OCI-M1 (cell line): ENCODE measurements around the gene ABLIM2.
A peak's percentile ranks its signal among the peaks of the same experiment; 100 is the strongest.

ENCODE experiments used
- DNase-seq: peaks from one replicate; lab custom pipeline; 2025; lab: John Stamatoyannopoulos, UW

The ABLIM2 gene

DNA sequence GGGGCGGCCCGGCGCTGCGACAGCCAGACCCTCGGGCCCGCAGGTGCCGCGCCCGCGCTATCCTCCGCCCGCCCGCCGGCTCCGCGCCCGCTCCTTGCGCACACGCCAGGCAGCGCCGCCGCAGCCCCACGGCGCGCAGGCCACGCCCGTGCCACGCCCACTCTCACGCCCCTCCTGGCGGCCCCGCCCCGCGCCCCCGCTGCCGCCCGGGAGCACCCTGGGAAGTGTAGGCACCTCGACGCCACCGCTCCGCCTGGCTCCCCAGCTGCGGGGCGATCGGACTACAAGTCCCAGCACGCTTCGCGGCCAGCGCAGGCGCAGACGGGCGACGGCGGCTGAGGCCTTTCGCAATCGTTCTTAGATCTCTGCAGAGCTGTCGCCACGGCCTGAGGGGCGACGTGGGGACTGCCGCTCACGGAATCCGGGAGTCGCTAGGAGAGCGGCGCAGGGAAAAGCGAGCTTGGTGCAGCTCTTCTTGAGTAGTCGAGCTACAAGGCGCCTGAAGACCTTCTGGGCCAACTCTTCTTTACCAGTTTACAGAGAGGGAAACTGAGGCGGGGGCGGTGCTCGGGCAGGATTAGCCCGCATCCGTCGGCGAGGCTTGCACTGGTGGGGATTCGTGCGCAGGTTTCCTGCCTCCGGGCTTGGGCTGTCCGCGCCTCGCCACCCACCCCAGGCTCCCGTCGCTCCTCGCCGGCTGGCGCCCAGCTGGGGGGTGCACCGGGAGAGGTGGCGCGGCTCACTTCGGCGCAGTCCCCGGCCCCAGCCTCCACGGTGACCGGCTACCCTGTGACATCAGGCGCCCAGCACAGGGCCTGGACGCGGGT lies at the start of gene ABLIM2:
Gene ABLIM2, minus strand, starts transcription at position 104 of the 827 bp plus-strand sequence. CDS start 124 bp downstream, outside the sequence.
- peak; percentile 96 for DNase-seq

DNA sequence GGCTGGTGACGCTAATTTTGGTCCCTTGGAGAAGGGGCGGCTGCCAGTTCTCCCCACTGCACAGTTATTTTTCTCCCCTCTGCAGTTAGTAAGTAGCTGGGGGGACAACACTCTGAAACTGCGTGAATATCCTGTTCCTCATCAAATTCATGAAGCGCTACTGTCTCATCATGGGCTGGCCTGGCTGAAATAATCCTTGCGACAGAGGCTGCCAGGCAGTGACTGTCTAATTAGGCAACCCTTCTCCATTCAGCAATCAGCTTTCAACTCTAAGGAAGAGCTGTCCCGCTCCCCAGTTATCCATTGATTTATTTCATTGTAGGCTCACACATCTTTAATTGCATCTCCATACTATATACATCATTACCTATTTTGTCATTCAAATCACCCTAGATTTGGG lies 48.7 kb upstream of the ABLIM2 start:
- DNase-seq, result no peak

DNA sequence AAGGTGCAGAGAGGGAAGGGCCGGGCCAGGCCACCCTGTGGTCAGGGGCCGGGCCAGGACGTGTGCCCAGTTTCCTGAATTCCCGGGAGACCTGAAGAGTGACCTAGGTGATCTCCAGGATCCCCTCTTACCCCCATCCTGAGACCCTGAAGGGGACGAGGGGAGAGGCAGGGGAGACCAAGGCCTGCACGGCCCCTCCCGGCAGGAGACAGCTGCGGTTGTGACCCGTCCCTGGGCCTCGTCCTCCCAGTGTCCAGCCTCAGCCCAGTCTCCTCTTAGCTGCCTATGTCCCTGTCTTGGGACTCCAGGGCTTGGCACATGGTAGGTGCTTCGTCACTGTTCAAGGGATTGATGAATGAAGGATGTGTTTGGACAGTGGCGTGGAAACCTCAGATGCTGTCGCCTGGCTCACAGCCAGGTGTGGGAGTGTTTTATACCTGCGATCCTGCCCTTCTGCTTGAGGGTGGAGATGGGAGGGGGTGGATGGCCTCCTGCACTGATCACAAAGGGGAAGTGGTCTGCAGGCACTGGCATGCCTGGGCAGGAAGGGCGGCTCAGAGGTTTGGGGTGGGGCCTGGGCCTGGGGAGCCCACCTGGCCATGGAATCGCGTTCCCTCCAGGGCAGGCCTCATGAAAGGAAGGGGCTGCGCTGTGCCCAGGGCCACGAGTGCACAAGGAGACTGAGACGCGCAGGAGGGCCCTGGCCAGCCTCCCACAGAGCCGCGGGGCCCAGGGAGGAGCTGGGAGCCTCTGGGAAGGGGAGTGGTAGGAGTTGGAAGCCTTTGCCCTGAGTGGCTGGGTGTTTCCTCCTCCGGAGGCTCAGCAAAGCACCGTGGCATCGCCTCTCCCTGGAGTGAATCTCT lies 47.4 kb upstream of the ABLIM2 start:
- DNase-seq, result no peak

DNA sequence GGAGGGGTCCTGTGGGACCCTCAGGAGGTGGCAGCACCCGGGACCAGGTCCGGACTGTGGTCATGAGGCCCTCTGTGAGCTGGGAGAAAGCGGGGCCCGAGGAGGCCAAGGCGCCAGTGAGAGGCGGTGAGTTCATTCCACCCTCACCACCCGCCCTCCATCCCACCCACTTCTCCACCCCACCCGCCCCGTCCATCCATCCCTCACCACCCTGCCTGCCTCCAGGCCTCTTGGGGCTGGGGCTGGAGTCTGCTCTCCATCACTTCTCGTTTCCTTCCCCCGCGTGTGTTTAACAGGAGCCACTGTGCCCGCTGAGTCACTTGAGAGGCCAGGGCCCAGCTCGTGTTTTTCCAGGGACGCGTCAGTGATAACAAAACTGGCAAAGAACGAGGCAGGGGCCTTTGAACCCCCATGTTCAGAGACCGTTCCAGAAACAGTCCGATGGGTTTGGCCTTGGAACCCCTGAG lies 46.7 kb upstream of the ABLIM2 start:
- no peak for DNase-seq

DNA sequence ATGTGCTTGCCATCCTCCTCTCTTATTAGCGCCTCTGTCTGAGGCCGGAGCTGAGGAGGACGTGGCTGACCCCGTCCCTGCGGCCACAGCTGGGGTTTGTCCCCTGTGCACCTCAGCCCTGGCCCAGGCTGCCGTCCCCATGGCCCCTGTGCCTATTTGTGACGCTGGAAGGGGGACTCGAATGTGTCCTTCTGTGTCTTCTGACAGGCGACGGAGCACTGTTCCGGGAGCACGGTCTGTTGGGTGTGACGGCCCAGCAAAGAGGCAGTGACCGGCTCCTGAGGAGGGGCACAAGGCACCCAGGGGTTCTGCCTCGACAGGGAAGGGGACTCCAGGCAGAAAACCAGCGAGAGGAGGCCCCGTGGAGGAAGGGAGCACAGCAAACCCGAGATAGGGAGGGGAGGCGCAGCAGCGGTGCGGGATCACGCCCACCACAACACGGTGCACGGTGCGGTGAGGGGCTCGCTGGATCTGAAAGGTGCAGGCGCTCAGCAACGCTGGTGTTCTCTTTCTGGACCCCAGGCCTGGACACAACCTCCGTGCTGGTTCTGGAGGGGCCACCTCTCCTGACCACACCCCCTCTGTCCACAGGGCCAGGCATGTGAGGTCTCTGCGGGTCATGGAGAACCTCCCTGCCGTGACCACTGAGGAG lies 46.1 kb upstream of the ABLIM2 start:
- DNase-seq, result no peak

DNA sequence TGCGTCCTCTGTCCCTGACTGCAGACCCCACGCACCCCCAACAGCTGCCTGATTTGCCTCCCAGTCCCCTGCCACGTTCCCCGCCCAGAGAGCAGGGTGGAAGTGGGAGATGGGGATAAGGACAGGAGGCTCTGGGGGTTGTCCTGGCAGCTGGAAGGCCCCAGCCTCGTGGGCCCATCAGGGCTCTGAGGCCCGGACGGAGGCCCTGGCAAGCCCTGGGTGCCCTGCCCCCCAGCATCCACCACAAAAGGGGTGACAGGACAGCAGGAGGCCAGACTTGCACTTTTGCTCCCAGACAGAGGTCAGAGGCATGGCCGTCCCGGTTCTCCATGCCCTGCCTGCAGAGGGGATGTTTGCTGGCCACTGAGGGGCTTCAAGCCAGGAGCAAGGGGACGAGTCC lies 45.2 kb upstream of the ABLIM2 start:
- DNase-seq, result no peak

DNA sequence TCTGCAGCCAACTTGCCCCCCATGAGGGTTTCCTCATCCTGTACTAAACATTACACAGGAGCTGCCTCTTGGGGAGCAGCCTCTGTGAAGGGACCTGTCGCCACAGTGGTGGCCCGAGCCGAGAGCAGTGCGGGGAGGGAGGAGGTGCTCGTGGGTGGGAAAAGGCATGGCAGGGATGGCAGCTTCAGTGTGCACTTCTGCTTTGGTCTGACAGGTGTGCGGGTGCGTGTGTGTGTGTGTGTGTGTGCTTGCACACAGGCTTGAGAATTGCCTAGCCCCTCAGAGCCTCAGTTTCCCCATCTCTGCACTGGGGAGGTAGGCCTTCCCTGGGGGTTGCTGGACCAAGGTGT lies 44.4 kb upstream of the ABLIM2 start:
- no peak for DNase-seq

DNA sequence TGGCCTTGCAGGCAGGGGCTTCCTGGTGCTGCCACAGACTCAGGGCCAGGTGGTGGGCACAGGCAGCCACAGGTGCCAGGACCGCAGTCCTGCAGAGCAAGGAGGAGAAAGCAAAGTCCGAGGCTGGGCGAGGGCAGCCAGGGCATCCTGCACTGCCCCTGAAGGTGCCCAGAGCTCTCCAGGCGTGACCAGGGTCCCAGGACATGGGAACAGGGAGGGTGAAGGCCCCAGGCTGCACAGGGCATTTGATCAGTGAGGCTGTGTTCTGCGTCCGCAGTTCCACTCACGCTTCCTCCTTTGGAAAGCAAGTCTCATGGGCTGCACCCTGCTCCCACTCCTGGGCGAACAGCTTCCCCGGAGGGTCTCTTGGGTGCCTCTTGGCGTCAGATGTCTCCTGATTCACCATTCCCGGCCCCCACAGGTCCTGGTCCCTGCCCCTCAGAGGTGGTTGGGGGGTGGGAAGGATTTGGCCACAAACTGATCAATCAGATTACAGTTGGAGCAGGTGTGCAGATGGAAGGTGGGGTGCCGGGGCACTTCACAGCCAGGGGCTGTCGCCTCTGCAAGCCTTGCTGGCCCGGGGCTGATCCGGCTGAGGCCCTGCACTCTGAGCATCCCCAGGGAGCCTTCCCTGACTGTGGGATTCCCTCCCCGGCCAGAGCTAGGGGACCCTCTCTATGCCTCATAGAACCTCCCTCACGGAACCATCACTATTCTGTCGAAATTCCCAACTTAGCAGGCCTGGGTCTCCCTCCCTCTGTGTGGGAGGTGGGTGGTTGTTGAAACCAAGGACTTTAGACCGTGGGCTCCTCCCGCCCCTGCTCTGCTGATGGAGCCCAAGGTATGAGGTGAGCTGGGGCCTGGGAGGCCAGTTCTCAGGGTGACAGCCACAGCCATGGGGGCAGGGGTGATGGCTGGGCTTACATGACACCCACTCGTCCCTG lies 43.8 kb upstream of the ABLIM2 start:
- no peak for DNase-seq

DNA sequence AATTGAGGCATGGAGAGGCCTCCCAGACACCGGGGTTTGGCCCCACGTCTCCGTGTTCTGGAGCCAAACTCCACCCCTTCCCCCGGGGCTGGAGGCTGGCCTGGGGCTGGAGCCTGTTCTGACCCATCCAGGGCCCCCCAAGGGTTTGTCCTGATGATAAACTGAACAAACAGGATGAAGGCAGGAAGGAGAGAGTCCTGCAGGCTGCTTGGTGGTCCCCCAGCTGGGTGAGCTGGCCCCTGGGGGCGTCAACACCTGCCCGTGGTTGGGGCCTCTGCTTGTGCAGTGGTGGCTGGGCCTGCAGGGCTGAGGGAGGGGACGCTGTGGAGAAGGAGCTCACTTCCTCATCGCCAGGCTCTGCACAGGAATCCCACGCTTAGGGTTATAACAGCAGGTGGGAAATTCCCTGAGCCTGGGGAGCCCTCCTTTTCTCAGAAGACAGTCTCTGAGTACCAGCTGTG lies 42.7 kb upstream of the ABLIM2 start:
- no peak for DNase-seq

DNA sequence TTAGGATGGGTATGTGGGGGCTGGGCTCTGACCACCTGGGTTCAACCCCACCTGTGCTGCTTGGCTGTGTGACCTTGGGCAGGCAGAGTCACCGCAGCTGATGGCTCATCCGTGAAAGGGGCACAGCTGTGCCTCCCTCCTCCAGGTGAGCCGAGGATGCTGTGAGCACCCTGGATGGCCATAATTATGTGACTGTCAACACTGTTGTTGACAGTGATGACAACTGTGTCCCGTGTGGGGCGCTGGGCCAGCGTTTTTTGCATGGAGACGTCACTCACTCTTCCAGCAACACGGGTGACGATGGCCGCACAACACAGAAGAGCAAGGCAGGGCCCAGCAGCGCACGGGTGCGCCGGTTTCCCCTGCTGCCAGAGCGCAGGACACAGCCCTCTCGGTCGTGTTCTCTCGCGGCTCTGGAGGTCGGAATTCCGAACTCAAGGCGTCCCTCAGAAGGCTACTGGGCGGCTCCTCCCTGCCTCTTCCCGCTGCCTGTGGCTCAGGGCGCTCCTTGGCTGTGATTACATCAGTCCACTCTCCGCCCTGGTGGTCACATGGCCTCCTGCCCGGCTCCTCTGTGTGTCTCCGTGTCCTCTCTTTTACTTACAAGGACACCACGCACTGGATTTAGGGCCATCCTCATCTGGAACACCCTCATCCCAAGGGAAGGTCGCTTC lies 41.8 kb upstream of the ABLIM2 start:
- DNase-seq, result no peak

DNA sequence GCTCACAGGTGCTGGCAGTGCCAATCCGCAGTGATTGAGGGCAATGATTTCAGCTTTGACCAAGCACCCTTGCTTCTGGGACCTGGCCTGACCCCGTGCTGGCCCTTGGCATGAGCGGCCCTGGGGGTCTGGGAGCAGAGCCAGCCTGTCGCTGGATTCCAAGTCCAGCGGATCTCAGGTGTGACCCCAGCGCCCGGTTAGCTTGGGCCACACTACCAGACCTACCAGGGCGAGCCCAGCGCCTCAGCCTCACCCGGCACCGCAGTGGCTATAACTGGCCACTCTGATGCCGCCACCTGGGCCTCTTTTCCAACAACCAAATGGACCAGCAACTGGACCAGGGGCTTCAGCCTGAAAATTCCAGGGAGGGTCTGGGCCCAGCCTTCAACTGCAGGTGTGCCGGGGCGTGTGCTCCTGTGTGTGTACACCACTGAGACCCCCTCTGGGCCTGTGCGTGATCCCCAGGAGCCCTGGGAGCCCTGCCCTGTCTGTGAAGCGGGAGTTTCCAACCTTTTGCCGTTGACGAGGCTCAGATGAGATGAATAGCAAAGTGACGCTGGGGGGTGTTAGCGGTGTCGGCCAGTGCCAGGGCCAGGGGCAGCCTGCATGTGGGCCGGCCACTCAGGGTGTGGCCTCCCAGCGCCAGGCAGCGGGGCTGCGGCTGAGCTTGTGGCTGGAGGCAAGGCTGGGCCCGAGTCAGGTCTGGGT lies 41.1 kb upstream of the ABLIM2 start:
- no peak for DNase-seq

DNA sequence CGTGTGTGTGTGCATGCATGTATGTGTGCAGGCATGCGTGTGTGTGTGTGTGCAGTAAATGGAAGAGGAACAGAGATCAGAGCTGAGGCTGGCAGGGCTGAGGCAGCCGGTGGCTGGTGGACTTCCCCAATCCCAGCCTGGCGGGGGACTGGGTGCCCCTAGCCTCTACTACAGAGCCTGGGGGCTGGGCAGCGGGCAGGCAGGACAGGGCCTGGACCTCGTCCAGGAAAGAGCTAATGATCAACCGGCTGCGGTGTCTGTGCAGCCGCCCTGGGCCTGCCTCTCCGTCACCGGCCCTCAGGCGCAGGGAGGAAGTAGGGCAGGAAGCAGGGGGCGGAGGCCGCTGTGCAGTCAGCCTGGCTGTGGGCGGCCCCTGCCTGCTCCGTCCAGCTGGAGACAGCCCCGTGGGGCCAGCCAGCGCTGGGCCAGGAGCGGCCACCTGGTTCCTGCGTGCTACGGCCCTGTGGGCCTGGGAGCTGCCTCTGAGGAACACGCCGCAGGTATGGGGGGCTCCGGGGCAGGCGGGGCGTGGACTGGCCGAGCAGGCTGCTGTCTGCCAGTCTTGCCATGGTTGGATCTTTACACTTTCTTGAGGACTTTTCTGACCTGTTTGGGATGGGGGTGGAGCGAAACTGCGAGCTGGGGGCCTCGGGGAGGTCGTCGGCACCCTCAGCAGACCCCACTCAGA lies 40.4 kb upstream of the ABLIM2 start, which contains the start of gene SH3TC1:
Gene SH3TC1, plus strand, starts transcription at position 385 of the 688 bp plus-strand sequence. CDS start 5,905 bp downstream, outside the sequence.
- DNase-seq, result peak; percentile 79

DNA sequence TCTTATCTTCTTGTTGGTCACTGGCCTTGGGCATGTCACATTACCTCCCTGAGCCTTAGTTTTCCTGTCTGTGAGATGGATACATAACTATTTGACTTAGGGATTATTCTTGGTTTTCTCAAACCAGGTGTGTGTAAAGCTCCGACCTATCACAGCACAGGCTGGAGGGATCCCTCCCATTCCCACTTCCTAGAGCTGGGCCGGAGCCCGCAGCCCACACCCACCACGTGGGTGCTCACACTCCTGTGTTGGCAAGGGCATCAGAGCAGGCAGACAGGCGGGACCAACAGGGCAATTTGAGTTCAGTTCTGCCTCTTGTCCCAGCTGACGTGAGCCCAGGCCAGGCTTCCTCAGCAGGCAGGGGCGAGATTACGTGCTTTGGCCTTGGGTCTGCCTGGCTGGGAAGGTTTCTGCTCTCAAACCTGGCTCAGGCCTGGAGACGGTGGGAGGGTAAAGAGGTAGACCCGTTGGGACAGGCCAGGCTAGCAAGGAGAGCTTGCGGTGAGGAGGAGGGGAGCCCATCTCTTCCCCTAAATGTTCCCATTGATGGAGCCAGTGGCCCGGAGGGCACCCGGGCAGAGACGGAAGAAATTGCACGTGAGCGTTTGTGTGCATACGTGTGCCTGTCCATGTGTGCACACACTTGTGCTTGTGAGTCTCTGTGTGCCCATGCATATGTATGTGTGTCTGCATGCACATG lies 39.7 kb upstream of the ABLIM2 start:
- no peak for DNase-seq

DNA sequence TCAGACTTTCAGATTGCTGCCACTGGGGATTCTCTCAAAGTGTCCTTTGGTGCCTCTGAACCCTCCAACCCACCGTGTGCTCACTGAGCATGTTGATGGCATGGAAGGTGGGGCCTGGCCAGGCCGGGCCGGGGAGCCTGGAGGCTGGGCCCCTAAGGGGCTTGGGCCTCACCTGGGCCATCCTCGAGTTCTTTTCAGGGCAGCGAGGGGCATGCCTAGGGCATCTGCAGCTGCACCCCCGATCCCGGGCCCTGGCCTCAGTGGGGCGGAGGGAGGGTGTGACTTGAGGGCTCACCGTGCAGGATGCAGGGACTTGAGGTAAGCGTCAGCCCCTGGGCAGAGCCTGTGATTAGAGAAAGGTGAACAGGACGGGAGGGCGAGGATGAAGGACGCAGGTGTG lies 38.9 kb upstream of the ABLIM2 start:
- DNase-seq, result no peak

DNA sequence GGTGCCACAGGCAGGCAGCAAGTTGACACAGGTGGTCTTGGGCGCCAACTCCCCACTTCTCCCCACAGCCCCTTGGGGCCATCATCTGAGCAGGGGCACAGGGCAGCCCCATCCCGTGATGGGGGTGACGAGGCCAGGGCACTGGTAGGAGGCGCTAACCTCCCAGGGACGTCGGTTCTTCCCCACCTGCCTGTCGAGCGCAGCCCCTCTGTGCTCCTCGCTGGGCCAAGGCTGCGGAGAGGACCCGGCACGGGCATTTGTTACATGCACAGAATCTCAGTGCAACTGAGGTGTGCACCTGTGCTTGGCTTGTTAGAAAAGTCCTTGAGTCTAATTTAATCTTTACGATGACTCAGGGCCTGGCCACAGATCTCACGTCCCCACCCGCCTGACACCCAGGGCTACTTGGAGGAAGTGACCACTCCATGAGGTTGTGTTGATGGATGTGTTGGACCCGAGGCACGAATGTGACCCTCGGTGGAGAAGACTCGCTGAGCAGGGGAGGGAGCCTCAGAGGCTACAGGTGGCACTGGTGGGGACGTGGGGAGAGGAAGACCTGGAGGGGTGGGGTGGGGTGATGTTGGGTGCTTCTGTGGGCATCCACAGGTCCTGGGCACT lies 37.3 kb upstream of the ABLIM2 start:
- peak; percentile 3 for DNase-seq

DNA sequence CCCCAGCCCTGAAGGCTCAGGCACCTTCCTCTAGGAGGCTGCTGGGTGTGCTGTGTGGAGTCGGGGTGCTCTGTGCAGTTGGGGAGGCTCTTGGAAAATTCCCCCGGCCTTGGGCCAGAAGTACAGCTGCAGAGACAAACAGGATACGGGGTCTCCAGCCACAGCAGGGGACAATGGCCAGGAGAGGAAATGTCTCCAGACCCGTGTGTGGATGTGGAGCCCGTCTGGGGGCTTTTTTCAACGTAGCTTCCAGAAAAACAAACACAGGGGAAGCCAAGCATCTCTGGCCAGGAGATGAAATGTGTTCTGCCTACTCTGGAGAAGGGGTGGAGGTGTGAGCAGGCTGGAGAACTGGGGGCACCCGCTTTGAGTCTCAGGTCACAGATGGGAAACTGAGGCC lies 36.8 kb upstream of the ABLIM2 start:
- no peak for DNase-seq

DNA sequence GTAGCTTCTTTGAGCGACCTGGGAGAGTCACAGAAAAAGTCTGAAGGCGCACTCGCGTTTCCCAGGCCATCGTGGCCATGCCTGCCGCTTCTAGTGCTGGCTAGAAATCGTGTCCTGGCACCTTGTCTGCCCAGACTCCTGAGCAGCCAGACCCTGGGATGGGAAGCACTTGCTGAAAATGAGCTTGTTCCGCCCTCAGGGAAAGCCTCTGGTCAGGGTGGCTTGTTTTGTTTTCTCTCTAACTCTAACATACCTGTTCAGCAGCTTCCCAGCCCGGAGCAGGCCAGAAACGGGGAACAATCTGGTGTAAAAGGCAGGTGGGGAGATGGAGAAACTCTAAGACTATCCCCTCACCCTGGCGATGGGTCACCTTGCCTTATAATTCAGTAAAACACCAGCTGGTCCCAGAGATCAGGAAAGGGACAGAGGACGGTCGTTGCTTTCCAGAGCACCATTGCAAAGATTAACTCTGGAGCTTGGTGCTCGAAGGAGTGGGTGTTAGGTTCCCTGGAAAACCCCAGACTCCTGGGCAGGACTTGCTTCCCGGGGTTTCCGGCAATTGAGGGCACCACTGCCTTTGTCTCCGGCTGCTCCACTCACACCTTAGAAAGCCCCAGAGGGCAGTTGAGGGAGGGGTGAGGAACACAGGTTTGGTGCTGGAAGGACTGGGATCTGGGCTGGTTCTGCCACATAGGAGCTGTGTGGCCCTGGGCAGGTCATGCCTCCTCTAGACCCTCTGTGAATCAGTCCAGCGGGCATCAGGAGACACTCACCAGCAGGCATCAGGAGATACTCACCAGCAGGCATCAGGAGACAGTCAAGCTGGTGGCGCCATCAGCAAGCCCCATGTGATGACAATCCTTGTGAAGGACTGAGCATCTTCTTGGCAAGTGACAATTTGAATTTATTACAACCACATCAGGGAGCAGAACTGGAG lies 36.0 kb upstream of the ABLIM2 start:
- DNase-seq, result no peak
